Coronary artery (tissue), 2 donors: ENCODE results near the gene GOSR2.

Experiments
- DNase-seq: peaks from one replicate; pipeline ENCODE4 v3.0.0-alpha.2; 2017; ENCODE audit warnings: low spot score
- H3K27ac ChIP-seq, 2 donors: fragments of 200-600 bp; sonication (generic); one replicate each; pipeline ENCODE4 v1.5.1; 2016 to 2019
- H3K4me3 ChIP-seq: fragments of 200-600 bp; sonication (generic); 2 replicates; pipeline ENCODE4 v1.5.1; 2016; ENCODE audit warnings: mild to moderate bottlenecking, moderate library complexity
- CTCF ChIP-seq: fragments of 200-600 bp; sonication (generic); IDR thresholded peaks from one replicate; pipeline ENCODE4 v1.5.1; 2019; ENCODE audit warnings: antibody characterized with exemption

Gene GOSR2

GRCh38 chr17:46885415-46886309 is 37.3 kb upstream of the GOSR2 start:
- TF ChIP-seq CTCF, result no peak
- Histone ChIP-seq H3K4me3 (no peak overlapping the region), H3K27ac (no peak overlapping the region)
- DNase-seq, result no peak

GRCh38 chr17:46886310-46886663 is 36.7 kb upstream of the GOSR2 start:
- Histone ChIP-seq H3K27ac (no peak overlapping the region), H3K4me3 (no peak overlapping the region)
- no peak for DNase-seq
- TF ChIP-seq CTCF, result no peak

GRCh38 chr17:46887717-46888116 is 35.2 kb upstream of the GOSR2 start:
- TF ChIP-seq CTCF, result no peak
- Histone ChIP-seq H3K27ac (no peak overlapping the region), H3K4me3 (no peak overlapping the region)
- no peak for DNase-seq

- no peak for TF ChIP-seq CTCF
- Histone ChIP-seq H3K4me3 (no peak overlapping the region), H3K27ac (no peak overlapping the region)
- no peak for DNase-seq
Observed at GRCh38 chr17:46888727-46889126, 34.2 kb upstream of the GOSR2 start.

GRCh38 chr17:46889519-46889918 is 33.4 kb upstream of the GOSR2 start:
- no peak for TF ChIP-seq CTCF
- no peak for DNase-seq
- no peak overlapping the region for H3K27ac ChIP-seq
- no peak overlapping the region for H3K4me3 ChIP-seq

- H3K27ac ChIP-seq, result no peak overlapping the region
- no peak for DNase-seq
- no peak for TF ChIP-seq CTCF
- H3K4me3 ChIP-seq, result no peak overlapping the region
Observed at GRCh38 chr17:46889992-46890564, 32.9 kb upstream of the GOSR2 start.

- no peak for DNase-seq
- Histone ChIP-seq H3K4me3 (no peak overlapping the region), H3K27ac (no peak overlapping the region)
- no peak for TF ChIP-seq CTCF
Observed at GRCh38 chr17:46890638-46891037, 32.3 kb upstream of the GOSR2 start.
